ENCODE data around the gene HDAC4.

The HDAC4 gene

GRCh38 chr2:239164335-239164871, 236.4 kb downstream of the HDAC4 start:
- in situ Hi-C loops (cut with MboI; ENCODE audit: low pct_unique_long_range_greater_than_20kb, low sequenced_read_pairs, unreplicated experiment), result no loop called here
- DNase-seq (ENCODE audit: low spot score), result no peak

GRCh38 chr2:239163688-239164334, 237.0 kb downstream of the HDAC4 start:
- TF ChIP-seq, protein P1, sequence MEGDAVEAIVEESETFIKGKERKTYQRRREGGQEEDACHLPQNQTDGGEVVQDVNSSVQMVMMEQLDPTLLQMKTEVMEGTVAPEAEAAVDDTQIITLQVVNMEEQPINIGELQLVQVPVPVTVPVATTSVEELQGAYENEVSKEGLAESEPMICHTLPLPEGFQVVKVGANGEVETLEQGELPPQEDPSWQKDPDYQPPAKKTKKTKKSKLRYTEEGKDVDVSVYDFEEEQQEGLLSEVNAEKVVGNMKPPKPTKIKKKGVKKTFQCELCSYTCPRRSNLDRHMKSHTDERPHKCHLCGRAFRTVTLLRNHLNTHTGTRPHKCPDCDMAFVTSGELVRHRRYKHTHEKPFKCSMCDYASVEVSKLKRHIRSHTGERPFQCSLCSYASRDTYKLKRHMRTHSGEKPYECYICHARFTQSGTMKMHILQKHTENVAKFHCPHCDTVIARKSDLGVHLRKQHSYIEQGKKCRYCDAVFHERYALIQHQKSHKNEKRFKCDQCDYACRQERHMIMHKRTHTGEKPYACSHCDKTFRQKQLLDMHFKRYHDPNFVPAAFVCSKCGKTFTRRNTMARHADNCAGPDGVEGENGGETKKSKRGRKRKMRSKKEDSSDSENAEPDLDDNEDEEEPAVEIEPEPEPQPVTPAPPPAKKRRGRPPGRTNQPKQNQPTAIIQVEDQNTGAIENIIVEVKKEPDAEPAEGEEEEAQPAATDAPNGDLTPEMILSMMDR (IDR thresholded peaks at IDR 0.05; ENCODE audit: extremely low read depth, insufficient read depth, missing control alignments), result no peak
- DNase-seq (ENCODE audit: low spot score), result no peak
- in situ Hi-C loops (cut with MboI; ENCODE audit: low pct_unique_long_range_greater_than_20kb, low sequenced_read_pairs, unreplicated experiment), result no loop called here

More at GRCh38 chr2:239164335-239164871, 236.4 kb downstream of the HDAC4 start:
- TF ChIP-seq, protein P1 (IDR thresholded peaks at IDR 0.05; ENCODE audit: extremely low read depth, insufficient read depth, missing control alignments), result no peak

- TF ChIP-seq, protein P1 (IDR thresholded peaks at IDR 0.05; ENCODE audit: extremely low read depth, insufficient read depth, missing control alignments), result no peak
- no peak for DNase-seq (ENCODE audit: low spot score)
- in situ Hi-C loops (cut with MboI; ENCODE audit: low pct_unique_long_range_greater_than_20kb, low sequenced_read_pairs, unreplicated experiment), result no loop called here
Measured at GRCh38 chr2:239162976-239163687, 237.7 kb downstream of the HDAC4 start.

GRCh38 chr2:239162141-239162821, 238.5 kb downstream of the HDAC4 start:
- TF ChIP-seq, protein P1 (IDR thresholded peaks at IDR 0.05; ENCODE audit: extremely low read depth, insufficient read depth, missing control alignments), result no peak
- DNase-seq (ENCODE audit: low spot score), result no peak
- in situ Hi-C loops (cut with MboI; ENCODE audit: low pct_unique_long_range_greater_than_20kb, low sequenced_read_pairs, unreplicated experiment), result no loop called here

- no peak for DNase-seq (ENCODE audit: low spot score)
- TF ChIP-seq, protein P1 (IDR thresholded peaks at IDR 0.05; ENCODE audit: extremely low read depth, insufficient read depth, missing control alignments), result no peak
- in situ Hi-C loops (cut with MboI; ENCODE audit: low pct_unique_long_range_greater_than_20kb, low sequenced_read_pairs, unreplicated experiment), result no loop called here
Measured at GRCh38 chr2:239161711-239162140, 239.1 kb downstream of the HDAC4 start.

All from GM13977 (cell line).